Measurements from ENCODE around the gene KCNF1. TPM values are rescaled to one million over a fixed set of nuclear protein-coding genes. Genes with fewer than 3 reads are reported as not detected.
A peak's percentile ranks its signal among the peaks of the same experiment; 100 is the strongest.

The KCNF1 gene
- total and polyA plus RNA-seq, 2 experiments from 2014 or later: 0.75 to 1.3 TPM

DNA sequence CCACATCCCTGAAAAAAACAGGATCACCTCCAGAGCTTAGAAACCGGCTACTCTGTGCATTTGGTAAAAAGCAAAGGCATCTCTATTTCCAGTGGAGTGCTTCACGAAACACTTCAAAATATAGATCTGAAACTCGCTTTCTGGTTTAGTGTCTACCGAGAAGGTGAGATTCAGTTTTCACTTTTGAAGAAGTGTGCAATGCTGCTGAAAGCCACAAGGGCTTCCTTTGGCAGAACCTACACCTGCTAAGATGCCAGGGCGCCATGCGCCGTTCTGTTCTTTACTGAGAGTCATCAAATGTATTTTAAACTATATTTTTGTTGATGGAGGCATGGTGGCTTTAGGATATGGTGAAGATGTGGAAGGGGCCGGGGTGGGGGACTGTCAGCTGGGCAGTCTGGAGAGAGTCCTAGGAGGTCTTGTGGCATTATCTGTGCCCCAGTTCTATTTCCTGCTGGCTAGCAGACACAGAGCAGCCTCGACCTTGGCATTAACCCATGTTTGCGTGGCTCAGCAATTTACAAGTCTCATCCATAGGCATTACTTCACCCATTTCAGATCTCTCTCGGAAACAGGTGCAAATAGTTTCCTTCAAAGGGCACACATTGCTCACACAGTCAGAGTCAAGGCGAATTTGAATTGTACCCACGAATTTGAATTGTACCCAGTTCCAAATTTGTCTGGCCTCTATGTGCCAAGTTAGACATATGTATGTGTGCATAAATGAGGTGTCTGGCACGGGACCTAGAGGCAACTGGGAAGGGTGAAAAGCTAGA lies 46.7 kb upstream of the KCNF1 start:
- DNase-seq (ENCODE audit: low read depth in 1 of 2, low spot score in 1 of 2): no peak
- no peaks in the 10 kb centered on the region for H3K27me3 ChIP-seq
- H3K36me3 ChIP-seq: no peaks in the 10 kb centered on the region
- no peaks in the 10 kb centered on the region for H3K9me3 ChIP-seq (ENCODE audit: low read depth)
- no peak overlapping the region for H3K4me3 ChIP-seq
- H3K27ac ChIP-seq: no peak overlapping the region
- peaks cover 28% of the 10 kb centered on the region for H3K4me1 ChIP-seq (ENCODE audit: low read depth)
- TF ChIP-seq, protein P1, sequence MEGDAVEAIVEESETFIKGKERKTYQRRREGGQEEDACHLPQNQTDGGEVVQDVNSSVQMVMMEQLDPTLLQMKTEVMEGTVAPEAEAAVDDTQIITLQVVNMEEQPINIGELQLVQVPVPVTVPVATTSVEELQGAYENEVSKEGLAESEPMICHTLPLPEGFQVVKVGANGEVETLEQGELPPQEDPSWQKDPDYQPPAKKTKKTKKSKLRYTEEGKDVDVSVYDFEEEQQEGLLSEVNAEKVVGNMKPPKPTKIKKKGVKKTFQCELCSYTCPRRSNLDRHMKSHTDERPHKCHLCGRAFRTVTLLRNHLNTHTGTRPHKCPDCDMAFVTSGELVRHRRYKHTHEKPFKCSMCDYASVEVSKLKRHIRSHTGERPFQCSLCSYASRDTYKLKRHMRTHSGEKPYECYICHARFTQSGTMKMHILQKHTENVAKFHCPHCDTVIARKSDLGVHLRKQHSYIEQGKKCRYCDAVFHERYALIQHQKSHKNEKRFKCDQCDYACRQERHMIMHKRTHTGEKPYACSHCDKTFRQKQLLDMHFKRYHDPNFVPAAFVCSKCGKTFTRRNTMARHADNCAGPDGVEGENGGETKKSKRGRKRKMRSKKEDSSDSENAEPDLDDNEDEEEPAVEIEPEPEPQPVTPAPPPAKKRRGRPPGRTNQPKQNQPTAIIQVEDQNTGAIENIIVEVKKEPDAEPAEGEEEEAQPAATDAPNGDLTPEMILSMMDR (IDR thresholded peaks at IDR 0.05; ENCODE audit: low read depth, low read length): no peak

DNA sequence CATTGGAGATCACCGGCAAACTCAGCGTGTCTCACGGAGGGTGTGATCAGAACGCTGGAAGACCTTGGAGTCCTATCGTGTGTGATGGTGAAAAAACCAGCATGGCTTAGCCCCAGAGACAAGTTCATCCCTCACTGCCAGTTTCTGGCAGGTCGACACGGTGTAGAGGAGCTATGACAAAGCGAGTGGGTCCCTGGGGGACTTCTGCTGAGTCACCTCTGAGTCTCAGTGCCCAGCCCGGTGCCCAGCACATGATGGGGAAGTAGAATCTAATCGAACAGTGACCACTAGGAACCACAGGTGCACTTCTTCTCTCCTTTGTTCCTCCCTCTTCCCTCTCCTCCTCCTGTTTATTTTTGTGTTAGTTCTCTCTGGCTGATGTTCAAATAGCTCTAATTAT lies 45.9 kb upstream of the KCNF1 start:
- TF ChIP-seq, protein P1 (IDR thresholded peaks at IDR 0.05; ENCODE audit: low read depth, low read length): no peak
- peaks cover 28% of the 10 kb centered on the region for H3K4me1 ChIP-seq (ENCODE audit: low read depth)
- DNase-seq (ENCODE audit: low read depth in 1 of 2, low spot score in 1 of 2): no peak
- H3K4me3 ChIP-seq: no peak overlapping the region
- no peaks in the 10 kb centered on the region for H3K9me3 ChIP-seq (ENCODE audit: low read depth)
- no peaks in the 10 kb centered on the region for H3K36me3 ChIP-seq
- H3K27me3 ChIP-seq: no peaks in the 10 kb centered on the region
- H3K27ac ChIP-seq: no peak overlapping the region

DNA sequence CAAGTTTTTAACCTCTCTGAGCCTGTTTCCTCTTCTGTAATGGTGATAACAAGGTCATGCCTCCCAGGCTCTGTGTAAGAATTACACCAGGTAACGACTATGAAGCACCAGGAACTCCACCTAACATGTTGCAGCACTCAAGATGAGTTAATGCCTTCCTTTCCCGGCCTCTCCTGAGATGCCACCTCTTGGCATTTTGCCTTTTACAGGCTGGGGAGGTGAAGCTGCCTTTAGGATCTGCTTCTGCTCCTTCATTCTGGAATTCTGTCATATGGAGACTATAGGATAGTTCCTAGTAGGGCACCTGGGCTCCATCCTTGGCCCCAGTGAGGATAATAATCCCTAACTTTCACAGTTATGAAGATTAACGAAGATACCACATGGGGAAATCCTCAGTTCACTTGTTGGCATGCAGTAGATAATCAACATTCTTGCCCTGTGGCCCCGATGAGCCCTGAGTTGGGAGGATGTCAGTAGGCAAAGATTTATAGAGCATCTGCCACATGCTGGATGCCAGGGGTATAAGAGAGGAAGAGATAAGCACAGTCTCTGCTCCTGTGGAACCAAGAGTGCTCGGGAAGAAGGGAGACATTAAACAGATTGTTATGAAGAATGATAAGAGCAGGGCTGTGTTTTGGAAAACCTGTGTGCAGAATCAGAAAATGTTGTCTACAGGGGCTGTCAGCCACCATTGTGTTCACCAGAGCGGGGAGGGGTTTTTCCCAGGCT lies 43.9 kb upstream of the KCNF1 start:
- H3K9me3 ChIP-seq (ENCODE audit: low read depth): no peaks in the 10 kb centered on the region
- no peaks in the 10 kb centered on the region for H3K27me3 ChIP-seq
- no peak overlapping the region for H3K4me3 ChIP-seq
- no peaks in the 10 kb centered on the region for H3K36me3 ChIP-seq
- peaks cover 28% of the 10 kb centered on the region for H3K4me1 ChIP-seq (ENCODE audit: low read depth)
- no peak for DNase-seq (ENCODE audit: low read depth in 1 of 2, low spot score in 1 of 2)
- TF ChIP-seq, protein P1 (IDR thresholded peaks at IDR 0.05; ENCODE audit: low read depth, low read length): no peak
- no peak overlapping the region for H3K27ac ChIP-seq

DNA sequence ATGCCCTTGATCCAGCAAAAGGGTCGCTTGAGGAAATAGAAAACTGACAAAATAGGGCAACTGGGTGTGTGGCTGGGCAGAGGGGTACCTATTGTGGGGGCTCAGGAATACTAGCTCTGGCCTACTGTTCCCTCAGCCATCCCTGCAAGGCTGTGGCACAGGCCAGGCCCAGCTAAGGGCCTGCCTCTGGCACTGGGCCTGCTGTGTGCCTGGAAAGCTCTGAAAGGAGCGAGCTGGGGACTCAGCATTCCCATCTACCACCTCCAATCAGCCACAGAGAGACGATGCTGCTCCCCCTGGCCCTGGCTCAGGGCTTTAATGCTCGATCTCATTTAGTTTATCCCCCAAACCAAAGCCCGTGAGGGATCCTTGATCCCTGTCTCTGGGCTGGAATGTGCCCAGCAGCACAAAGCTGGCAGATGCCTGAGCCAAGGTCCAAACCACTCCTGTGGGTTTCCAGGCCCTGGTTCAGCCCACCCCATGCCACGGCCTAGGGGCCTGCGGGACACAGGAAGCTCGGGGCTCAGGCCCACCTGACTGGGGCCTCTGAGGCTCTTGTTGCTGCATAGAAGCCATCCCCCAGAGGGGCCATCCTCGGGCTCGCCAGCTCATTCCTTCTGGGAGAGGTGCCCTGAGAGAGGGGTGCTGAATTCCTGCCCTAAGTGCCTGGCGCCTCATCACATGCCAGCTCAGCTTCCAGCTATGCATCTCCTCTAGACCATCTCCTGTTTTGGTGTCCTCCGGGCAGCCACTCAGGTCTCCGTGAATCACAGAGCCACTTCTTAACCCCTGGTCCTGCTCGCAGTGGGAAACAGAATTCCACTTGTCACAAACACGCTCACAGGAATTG lies 43.0 kb upstream of the KCNF1 start:
- Histone ChIP-seq H3K27me3 (no peaks in the 10 kb centered on the region), H3K9me3 (ENCODE audit: low read depth) (no peaks in the 10 kb centered on the region), H3K4me1 (ENCODE audit: low read depth) (peaks cover 28% of the 10 kb centered on the region), H3K36me3 (no peaks in the 10 kb centered on the region), H3K27ac (peak overlapping the region; percentile 14), H3K4me3 (no peak overlapping the region)
- TF ChIP-seq, protein P1 (IDR thresholded peaks at IDR 0.05; ENCODE audit: low read depth, low read length): no peak
- no peak for DNase-seq (ENCODE audit: low read depth in 1 of 2, low spot score in 1 of 2)

DNA sequence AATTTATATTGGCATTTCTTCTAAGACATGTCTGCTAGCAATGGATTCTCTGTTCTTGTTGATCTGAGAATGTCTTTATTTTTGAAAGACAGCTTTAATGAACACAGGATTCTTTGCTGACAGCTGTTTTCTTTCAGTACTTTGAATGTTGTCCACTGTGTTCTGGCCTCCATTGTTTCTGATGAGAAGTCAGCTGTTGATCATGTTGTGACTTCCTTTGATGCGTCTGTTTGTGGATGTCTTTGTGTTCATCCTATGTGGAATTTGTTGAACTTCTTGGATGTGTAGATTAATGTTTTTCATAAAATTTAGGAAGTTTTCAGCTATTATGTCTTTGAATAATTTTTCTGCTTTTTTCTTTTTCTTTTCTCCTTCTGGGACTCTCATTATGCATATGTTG lies 39.8 kb upstream of the KCNF1 start:
- Histone ChIP-seq H3K4me3 (no peak overlapping the region), H3K27me3 (no peaks in the 10 kb centered on the region)
- TF ChIP-seq, protein P1 (IDR thresholded peaks at IDR 0.05; ENCODE audit: low read depth, low read length): no peak

More for the DNA sequence above, 39.8 kb upstream of the KCNF1 start:
- no peak for DNase-seq (ENCODE audit: low read depth in 1 of 2, low spot score in 1 of 2)
- Histone ChIP-seq H3K27ac (no peak overlapping the region), H3K36me3 (no peaks in the 10 kb centered on the region), H3K4me1 (ENCODE audit: low read depth) (peaks cover 15% of the 10 kb centered on the region), H3K9me3 (ENCODE audit: low read depth) (no peaks in the 10 kb centered on the region)

Measured in cardiac muscle cell (in vitro differentiated cells and primary cell).